ENCODE data around the gene IPO11.
"Not testable (repeated sequence)": the region's sequence is repeated elsewhere in the genome, so short reads cannot be mapped to it uniquely, and the experiment has no call there.

Gene IPO11

DNA sequence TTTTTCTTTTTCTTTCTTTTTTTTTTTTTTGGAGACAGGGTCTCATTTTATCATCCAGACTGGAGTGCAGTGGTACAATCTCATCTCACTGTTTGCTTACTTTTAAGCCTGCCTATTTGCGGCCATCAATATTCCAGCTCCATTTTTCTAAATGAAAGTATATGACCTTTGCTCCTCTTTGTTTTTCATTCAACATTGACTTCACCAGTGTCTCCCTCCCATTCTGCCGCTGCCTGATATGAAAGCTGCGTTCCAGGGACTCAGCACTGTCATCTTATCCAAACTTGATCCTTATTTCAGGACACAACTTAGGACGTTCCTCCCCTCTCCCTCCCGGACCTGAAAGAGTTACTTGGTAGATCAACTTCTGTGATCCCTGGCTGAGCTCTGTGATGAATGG, 239.7 kb downstream of the IPO11 start:
- H3K4me3 ChIP-seq (ENCODE audit: low read depth, low read length), result no peak overlapping the region
- TF ChIP-seq, protein P1, sequence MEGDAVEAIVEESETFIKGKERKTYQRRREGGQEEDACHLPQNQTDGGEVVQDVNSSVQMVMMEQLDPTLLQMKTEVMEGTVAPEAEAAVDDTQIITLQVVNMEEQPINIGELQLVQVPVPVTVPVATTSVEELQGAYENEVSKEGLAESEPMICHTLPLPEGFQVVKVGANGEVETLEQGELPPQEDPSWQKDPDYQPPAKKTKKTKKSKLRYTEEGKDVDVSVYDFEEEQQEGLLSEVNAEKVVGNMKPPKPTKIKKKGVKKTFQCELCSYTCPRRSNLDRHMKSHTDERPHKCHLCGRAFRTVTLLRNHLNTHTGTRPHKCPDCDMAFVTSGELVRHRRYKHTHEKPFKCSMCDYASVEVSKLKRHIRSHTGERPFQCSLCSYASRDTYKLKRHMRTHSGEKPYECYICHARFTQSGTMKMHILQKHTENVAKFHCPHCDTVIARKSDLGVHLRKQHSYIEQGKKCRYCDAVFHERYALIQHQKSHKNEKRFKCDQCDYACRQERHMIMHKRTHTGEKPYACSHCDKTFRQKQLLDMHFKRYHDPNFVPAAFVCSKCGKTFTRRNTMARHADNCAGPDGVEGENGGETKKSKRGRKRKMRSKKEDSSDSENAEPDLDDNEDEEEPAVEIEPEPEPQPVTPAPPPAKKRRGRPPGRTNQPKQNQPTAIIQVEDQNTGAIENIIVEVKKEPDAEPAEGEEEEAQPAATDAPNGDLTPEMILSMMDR (IDR thresholded peaks at IDR 0.05; ENCODE audit: control insufficient read depth, extremely low read depth, insufficient read depth), result no peak
- no peak for DNase-seq (ENCODE audit: low read depth)

DNA sequence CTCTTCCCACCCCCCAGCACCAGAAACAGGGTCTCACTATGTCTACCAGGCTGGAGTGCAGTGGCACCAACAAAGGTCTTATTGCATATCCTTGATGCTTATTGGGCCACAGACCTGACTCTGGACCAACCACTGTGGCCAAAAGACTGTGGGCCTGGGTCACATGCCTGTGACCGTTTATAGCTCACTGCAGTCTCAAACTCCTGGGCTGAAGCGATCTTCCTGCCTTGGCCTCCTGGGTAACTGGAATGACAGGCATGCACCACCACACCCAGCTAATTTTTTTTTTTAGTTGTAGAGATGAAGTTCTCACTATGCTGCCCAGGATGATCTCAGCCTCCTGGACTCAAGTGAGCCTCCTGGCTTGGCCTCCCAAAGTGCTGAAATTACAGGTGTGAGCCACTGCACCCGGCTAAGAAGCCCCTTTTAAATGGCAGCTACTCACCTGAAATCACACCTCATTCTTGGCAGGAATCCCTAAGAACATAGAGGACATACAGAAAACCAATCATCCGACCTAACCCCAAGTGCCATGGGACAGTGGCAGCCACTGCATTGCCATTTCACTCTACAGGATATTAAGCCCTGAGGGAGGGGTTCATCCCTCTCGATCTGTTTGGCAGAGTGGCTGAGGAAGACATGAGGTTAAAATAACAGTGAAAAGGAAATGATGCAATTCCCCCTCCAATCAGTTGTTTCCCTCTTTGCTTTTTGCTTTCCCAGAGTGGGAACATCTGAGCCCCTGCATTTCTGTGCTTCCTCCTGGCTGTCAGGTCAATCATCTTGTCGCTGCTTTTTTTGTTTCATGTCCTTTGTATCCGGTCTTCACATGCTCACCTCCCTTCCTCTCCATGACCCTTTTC, 240.7 kb downstream of the IPO11 start:
- DNase-seq (ENCODE audit: low read depth), result no peak
- no peak overlapping the region for H3K4me3 ChIP-seq (ENCODE audit: low read depth, low read length)
- TF ChIP-seq, protein P1 (IDR thresholded peaks at IDR 0.05; ENCODE audit: control insufficient read depth, extremely low read depth, insufficient read depth), result no peak

DNA sequence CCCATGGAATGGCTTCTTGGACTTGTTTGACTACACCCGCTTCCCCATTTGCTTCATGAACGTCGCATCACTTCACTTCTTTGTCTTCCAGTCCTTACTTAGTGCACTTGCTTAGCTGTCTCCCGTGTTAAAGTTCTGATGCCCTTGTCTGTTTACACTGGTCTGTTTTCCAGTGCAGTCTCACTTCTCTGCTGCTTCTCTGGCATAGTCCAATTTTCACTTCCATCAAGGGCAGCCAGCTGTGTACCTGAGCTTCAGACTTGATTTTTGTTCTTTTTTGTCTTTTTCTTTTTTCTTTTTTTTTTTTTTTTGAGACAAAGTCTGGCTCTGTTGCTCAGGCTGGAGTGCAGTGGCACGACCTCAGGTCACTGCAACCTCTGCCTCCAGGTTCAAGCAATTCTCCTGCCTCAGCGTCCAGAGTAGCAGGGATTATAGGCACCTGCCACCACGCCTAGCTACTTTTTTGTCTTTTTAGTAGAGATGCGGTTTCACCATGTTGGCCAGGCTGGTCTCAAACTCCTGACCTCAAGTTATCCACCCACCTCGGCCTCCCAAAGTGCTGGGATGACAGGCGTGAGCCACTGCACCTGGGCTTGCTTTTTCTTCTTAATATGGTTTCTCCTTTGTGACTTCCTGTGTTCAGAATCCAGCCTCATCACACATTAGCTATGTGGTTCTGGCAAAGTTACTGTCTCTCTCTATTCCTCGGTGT, 241.5 kb downstream of the IPO11 start:
- TF ChIP-seq, protein P1 (IDR thresholded peaks at IDR 0.05; ENCODE audit: control insufficient read depth, extremely low read depth, insufficient read depth), result no peak
- no peak overlapping the region for H3K4me3 ChIP-seq (ENCODE audit: low read depth, low read length)
- no peak for DNase-seq (ENCODE audit: low read depth)

DNA sequence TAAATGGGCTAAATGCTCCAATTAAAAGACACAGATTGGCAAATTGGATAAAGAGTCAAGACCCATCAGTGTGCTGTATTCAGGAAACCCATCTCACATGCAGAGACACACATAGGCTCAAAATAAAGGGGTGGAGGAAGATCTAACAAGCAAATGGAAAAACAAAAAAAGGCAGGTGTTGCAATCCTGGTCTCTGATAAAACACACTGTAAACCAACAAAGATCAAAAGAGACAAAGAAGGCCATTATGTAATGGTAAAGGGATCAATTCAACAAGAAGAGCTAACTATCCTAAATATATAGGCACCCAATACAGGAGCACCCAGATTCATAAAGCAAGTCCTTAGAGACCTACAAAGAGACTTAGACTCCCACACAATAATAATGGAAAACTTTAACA, 245.2 kb downstream of the IPO11 start:
- not testable (repeated sequence) for H3K4me3 ChIP-seq (ENCODE audit: low read depth, low read length)

DNA sequence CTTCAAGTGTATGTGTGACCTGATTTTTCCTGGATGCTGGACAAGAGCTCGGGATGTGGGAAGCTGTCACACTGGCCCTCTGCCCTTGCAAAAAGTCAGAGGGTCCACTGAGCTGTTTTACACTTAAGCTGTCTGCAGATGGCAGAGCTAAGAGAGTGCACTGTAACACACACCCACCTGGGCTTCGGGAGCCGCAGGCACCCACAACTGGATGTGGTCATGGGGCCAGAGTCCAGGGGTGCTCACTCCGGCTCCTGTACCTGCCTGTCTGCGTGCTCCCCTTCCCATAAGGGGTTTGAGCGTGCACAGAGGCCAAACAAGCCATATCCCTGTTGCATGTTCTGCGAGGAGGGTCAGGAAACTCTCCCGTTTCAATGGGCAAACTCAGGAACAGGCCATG, 248.6 kb downstream of the IPO11 start:
- H3K4me3 ChIP-seq (ENCODE audit: low read depth, low read length), result no peak overlapping the region
- DNase-seq (ENCODE audit: low read depth), result no peak
- TF ChIP-seq, protein P1 (IDR thresholded peaks at IDR 0.05; ENCODE audit: control insufficient read depth, extremely low read depth, insufficient read depth), result no peak

More for the DNA sequence above, 245.2 kb downstream of the IPO11 start:
- not testable (repeated sequence) for DNase-seq (ENCODE audit: low read depth)

DNA sequence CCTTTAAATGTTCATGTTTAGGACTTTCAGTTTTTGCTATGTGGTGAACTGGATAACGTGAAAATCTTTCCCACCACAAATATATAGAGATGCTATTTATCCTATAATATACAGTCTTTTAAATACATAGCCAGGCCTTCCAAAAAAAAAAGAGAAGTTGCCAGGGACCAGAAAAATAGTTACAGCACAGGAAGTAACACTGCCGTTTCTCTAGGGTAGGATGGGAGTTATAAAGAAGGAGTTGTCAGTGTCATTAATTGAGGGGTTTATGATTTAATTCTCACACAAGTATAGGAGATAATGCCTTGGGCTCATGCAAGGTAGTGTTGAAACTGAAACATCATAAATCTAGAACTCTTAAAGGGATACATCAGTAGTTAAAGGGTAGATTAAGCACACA, 250.0 kb downstream of the IPO11 start:
- no peak overlapping the region for H3K4me3 ChIP-seq (ENCODE audit: low read depth, low read length)
- no peak for DNase-seq (ENCODE audit: low read depth)
- TF ChIP-seq, protein P1 (IDR thresholded peaks at IDR 0.05; ENCODE audit: control insufficient read depth, extremely low read depth, insufficient read depth), result no peak

DNA sequence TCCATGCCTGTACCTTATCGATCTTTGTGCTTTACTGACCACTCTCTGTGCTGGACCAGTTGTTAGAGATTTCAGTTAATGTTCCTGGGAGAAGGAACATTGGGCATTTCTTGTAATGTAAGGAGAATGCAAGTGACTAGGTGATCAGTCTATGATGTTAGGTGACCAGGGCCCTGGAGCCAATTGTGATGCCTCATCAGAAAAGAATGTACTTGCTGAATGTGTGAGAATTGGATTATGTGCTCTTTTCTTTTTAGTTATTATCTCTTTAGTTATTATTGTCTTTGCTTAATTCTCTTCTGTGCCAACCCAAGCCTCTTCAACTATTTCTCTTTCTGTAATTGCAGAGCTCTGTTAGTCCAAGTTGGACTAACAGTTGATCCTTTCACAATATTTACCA, 258.9 kb downstream of the IPO11 start:
- DNase-seq (ENCODE audit: low read depth), result no peak
- H3K4me3 ChIP-seq (ENCODE audit: low read depth, low read length), result no peak overlapping the region
- TF ChIP-seq, protein P1 (IDR thresholded peaks at IDR 0.05; ENCODE audit: control insufficient read depth, extremely low read depth, insufficient read depth), result no peak

DNA sequence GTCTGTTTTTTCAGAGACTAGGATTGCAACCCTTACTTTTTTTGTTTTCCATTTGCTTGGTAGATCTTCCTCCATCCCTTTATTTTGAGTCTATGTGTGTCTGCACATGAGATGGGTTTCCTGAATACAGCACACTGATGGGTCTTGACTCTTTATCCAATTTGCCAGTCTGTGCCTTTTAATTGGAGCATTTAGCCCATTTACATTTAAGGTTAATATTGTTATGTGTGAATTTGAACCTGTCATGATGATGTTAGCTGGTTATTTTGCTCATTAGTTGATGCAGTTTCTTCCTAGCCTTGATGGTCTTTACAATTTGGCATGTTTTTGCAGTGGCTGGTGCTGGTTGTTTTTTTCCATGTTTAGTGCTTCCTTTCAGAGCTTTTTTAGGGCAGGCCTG, 264.0 kb downstream of the IPO11 start:
- H3K4me3 ChIP-seq (ENCODE audit: low read depth, low read length); DNase-seq (ENCODE audit: low read depth): not testable (repeated sequence)
